Ureter (tissue), 1 donor: Measurements from ENCODE around the gene LRRC8D. TPM values are rescaled to one million over a fixed set of nuclear protein-coding genes. Genes with fewer than 3 reads are reported as not detected.
A peak's percentile ranks its signal among the peaks of the same experiment; 100 is the strongest.

Experiments
- DNase-seq: peaks from one replicate; pipeline ENCODE4 v3.0.0-alpha.2; 2020; ENCODE audit warnings: low spot score
- total RNA-seq: library from RNA; stranded (reverse); gene quantifications from one replicate; pipeline ENCODE4 v1.2.4, GENCODE V29; 2023
- donor health status: DM: yes; HTN: yes; CAD: no.

Gene LRRC8D
- total RNA-seq, 1 donor from 2014 or later = 17.8 TPM

DNA sequence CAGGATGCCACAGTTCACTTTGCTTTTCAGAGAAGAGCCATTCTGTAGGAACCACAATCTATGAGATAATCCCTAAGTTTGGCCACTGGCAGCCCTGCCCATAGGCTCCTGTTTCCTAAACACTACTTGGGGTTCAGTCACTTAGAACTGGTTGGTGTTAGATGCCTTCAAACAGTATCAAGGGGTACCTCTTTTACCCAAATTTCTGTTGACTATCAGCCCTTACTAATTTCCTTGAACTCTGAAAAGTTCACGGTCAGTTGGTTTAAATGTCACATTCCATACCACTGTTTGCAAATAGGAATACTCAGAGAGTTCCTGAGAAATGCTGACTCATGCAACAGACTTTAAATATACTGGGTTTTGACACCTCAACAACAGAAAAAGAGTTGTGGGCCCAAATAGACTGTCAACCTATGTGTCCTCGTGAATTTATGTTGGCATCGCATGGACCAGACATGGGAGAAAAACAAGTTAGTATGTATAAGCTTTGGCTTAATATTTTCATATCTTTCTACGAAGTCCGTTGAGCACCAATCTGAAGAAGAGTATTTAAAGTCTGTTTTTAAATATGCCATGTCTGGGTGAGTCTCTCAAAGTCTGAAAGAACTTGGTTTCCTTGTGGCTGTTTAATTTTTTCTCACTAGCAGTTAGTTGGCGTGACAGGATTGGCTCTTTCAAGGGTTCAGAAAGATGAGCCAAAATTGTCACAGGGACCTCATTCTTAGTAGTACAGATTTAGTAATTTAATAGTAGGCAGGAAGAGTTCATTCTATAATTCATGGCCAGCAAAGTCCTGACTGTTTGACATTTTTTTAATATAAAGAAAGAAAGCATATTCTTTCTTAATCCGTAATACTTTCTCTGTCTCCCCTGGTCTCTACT lies 117.6 kb downstream of the LRRC8D start:
- DNase-seq = no peak

DNA sequence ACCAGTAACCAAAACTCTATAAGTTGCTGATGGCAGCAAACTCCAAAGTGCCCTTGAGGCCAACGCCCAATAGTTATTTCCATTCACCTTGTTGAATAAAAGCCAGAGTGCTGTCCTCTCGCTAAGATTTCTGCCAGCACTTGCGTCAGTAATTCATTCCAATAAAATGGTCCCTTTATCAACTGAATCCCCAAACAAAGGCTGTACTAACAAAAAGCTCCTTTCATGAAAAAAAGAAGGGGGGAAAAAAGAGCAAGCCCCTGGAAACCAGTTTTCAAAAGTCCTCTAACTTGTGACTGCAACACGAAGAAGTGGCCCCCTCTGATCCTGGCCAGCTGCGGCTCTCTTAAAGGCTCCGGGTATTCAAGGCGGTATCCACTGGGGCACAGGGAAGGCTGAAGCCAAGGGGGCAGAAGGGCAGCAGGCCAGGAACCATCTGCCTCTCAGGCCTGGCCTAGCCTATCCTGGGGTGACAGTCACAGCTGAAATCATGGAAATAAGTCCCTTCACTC lies 118.3 kb downstream of the LRRC8D start:
- DNase-seq = no peak

GRCh38 chr1:89939693-89940438 lies 119.0 kb downstream of the LRRC8D start:
- DNase-seq = no peak

- DNase-seq = no peak
Measured at GRCh38 chr1:89941110-89941766, 120.4 kb downstream of the LRRC8D start.

GRCh38 chr1:89942014-89942413 lies 121.2 kb downstream of the LRRC8D start:
- no peak for DNase-seq

GRCh38 chr1:89942825-89943658 lies 122.2 kb downstream of the LRRC8D start:
- DNase-seq = no peak

- DNase-seq = no peak
Measured at GRCh38 chr1:89943846-89944781, 123.3 kb downstream of the LRRC8D start.

GRCh38 chr1:89945852-89946476 lies 125.1 kb downstream of the LRRC8D start:
- DNase-seq = no peak

DNA sequence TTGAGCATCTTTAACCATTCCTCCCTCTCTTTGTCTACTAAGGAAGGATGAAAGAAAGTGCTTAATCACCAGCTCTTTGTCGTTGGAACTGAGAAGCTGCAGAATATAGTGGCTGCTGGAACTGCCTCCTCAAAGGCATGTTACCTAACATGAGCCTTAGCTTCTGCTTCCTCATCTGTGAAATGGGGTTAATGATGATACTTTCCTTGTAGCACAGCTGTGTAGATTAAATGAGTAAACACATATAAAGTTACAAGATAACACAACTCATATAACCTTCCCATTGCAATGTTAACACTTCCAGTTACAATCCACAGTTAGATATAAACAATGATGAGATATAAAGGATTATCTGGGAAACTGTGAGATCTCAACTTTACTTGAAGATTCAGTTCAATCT lies 125.7 kb downstream of the LRRC8D start:
- no peak for DNase-seq

DNA sequence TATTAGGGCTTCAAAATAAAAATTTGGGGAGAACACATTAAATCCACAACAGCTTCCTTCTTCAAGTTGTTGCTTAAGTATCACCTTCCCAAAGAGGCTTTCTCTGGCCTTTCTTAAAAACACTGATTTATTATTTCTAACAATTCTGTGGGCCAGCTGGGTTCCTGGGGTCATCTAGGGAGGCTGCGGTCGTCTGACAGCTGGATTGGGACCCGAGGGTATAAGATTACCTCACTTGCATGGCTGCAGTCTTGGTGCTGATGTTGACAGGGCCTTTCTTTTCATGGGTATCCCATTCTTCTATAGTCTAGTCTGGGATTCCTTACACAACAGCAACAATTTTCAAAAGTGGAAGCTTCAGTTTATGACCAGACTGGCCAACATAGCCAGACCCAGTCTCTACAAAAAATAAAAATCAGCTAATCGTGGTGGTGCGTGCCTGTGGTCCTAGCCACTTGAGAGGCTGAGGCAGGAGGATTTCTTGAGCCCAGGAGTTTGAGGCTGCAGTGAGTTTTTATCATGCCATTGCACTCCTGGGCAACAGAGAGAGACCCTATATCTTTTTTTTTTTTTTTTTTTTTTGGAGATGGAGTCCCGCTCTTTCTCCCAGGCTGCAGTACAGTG lies 128.0 kb downstream of the LRRC8D start:
- DNase-seq = no peak

DNA sequence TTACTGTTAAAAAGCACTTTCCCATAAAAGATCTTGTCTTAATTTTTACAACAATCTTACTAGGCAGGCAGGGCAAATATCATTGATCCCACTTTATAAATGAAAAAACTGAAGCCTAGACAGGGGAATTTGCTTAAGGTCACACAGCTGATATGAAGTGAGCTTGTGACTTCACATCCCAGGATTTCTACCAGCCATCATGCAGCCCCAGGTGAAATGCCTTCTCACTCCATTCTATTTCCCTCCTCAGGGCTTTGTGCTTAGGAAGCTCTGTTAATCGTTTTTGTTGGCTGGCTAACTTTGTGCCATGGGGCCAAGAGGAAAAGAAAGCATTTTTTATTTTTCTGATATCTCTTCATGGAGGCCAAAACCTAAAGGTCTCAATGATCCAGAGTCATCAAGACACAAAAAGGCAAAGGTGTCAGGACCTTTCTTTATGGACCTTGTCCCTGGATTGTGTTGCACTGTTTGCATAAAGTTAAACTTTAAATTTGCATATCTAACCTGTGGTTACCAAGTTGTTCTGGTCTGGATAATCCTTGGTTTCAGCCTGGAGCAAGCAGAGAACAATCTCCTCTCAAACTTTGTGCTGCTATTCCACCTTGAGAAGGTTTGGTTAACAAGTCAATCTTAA lies 129.3 kb downstream of the LRRC8D start:
- DNase-seq = no peak

- DNase-seq = no peak
Measured at GRCh38 chr1:89950703-89951102, 129.9 kb downstream of the LRRC8D start.

DNA sequence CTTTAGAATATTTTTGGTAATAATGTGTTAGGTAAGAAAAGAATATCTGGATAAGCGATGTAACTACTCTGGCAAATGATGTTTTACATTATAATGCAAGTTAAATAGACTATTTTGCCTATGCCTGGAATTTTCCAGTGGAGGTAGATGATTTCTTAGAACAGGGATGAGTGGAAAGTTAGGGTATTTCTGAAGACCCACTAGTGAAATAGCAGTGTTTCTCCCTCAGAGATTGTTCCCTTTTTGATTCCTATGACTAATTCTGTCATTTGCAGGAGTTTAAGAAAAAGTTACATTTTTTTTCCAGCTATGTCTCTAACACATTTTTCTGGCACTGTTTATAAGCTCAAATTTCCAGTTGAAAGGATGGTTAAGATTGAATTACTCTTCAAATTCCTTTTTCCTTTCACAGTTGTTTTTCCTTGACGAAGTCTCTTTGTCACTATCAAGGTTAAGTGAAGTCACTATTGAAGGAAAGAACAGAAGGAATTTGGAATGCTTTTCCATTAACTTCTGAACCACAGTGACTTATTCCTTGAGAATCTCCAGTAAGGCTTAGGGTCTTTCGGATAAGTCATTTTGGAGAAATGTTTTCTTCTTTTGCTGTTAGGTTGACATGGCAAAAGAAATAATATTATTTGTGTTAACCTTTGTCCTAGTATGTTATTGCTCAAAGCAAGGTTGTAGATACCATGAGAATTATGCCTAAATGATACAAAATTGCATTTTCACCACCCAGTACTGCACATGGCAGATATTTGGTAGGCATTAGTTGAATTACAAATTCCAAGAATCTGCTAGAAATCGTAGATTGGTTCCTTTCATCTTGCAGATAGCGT lies 131.2 kb downstream of the LRRC8D start:
- DNase-seq = no peak

DNA sequence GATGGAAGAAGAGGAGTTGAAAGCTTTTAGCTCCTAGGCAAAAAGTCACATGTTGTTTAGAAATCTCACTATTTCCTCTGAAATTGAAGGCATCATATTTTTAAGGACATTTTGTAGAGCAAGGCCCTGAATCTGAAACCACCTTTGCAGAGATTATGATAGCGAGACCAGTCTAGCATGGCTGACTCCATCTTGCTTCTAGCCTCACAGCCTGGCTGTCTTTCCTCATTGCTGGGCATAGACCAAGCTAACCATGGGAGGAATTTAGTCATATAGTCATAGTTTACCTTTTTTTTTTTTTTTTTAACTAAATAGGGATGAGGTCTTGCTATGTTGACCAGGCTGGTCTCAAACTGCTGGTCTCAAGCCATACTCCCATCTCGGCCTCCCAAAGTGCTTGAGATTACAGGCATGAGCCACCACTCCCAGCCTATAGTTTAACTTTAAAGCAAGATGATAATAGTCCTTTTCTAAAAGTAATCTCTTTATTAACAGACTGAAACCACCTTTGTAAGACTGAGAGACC lies 131.8 kb downstream of the LRRC8D start:
- no peak for DNase-seq

GRCh38 chr1:89953131-89953626 lies 132.3 kb downstream of the LRRC8D start:
- peak; percentile 48 for DNase-seq

GRCh38 chr1:89953929-89954328 lies 133.1 kb downstream of the LRRC8D start:
- no peak for DNase-seq

DNA sequence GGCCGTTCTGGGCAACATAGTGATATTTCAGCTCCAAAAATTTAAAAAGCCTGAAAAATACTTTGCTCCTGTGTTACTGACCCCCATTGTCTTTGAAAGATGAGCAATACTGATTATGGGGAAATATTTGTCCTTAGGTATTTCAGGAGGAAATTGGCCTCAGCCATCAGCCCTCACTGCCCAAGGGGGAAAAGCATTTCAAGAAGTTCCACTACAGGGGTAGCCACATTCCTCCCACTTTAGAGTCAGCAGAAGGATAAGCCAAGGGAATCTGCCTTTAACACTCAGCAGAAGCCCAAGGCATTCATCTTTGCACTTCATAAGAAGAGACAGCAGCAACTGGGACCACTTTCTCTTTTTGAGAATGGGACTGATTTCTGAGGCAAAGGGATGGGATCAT lies 133.6 kb downstream of the LRRC8D start:
- DNase-seq = no peak
